HG03354 (cell line): ENCODE results near the gene ALK.

Experiments used
- ATAC-seq: cut with Tn5 transposase; IDR thresholded peaks from one replicate; pipeline ENCODE4 v1.9.1; 2021; ENCODE audit warnings: mild to moderate bottlenecking; ENCODE audit not compliant: unreplicated experiment, poor library complexity, severe bottlenecking

The ALK gene

GRCh38 chr2:29526587-29527586 lies 394.5 kb downstream of the ALK start:
- no peak for ATAC-seq

- ATAC-seq, result no peak
Observed at GRCh38 chr2:29525921-29526320, 395.5 kb downstream of the ALK start.

GRCh38 chr2:29524652-29525051 lies 396.7 kb downstream of the ALK start:
- no peak for ATAC-seq

- no peak for ATAC-seq
Observed at GRCh38 chr2:29522951-29523669, 398.3 kb downstream of the ALK start.

- no peak for ATAC-seq
Observed at GRCh38 chr2:29520001-29520400, 401.4 kb downstream of the ALK start.

- no peak for ATAC-seq
Observed at GRCh38 chr2:29519338-29519925, 402.0 kb downstream of the ALK start.

- no peak for ATAC-seq
Observed at GRCh38 chr2:29518646-29519337, 402.6 kb downstream of the ALK start.

- no peak for ATAC-seq
Observed at GRCh38 chr2:29518010-29518409, 403.4 kb downstream of the ALK start.

GRCh38 chr2:29517413-29517812 lies 404.0 kb downstream of the ALK start:
- no peak for ATAC-seq

- ATAC-seq, result no peak
Observed at GRCh38 chr2:29516767-29517166, 404.6 kb downstream of the ALK start.

- ATAC-seq, result no peak
Observed at GRCh38 chr2:29509878-29510277, 411.5 kb downstream of the ALK start.

- ATAC-seq, result no peak
Observed at GRCh38 chr2:29509397-29509796, 412.0 kb downstream of the ALK start.

- no peak for ATAC-seq
Observed at GRCh38 chr2:29504746-29505145, 416.6 kb downstream of the ALK start.

- no peak for ATAC-seq
Observed at GRCh38 chr2:29502460-29502911, 418.9 kb downstream of the ALK start.

GRCh38 chr2:29497375-29497774 lies 424.0 kb downstream of the ALK start:
- ATAC-seq, result no peak

- ATAC-seq, result no peak
Observed at GRCh38 chr2:29496198-29496597, 425.2 kb downstream of the ALK start.

- ATAC-seq, result no peak
Observed at GRCh38 chr2:29495536-29496060, 425.8 kb downstream of the ALK start.

- no peak for ATAC-seq
Observed at GRCh38 chr2:29495068-29495467, 426.3 kb downstream of the ALK start.

- no peak for ATAC-seq
Observed at GRCh38 chr2:29492701-29493100, 428.7 kb downstream of the ALK start.

GRCh38 chr2:29490045-29490444 lies 431.3 kb downstream of the ALK start:
- no peak for ATAC-seq
